ENCODE results near the gene SLFNL1.

GRCh38 chr1:41006942-41007865 is 14.3 kb downstream of the SLFNL1 start:
- TF ChIP-seq POLR2AphosphoS5 (IDR thresholded peaks at IDR 0.05) = no peak
- no peak for TF ChIP-seq POLR2A (IDR thresholded peaks at IDR 0.05)

All from upper lobe of left lung (tissue), 4 donors.